Psoas muscle (tissue), 8 donors: ENCODE results near the gene TANC1. TPM values are rescaled to one million over a fixed set of nuclear protein-coding genes. Genes with fewer than 3 reads are reported as not detected.

Experiments
- ATAC-seq, 4 donors: fragments of 200-7000 bp; cut with Tn5 transposase; one replicate each; pipeline ENCODE4 v1.9.1; 2020; ENCODE audit warnings: moderate library complexity in 3 of 4, mild to moderate bottlenecking in 2 of 4
- DNase-seq, 2 donors: peaks; one replicate each; pipeline ENCODE4 v3.0.0-alpha.2; 2020
- H3K27ac ChIP-seq: fragments of 200-600 bp; one replicate; pipeline ENCODE4 v1.8.0; 2022
- H3K27me3 ChIP-seq, 3 donors: fragments of 200-600 bp in 1 of 3; one replicate each; pipeline versions ENCODE4 v1.6.1 to v1.8.0; 2013 to 2022; ENCODE audit warnings: low read length in 2 of 3, mild to moderate bottlenecking in 2 of 3, moderate library complexity in 1 of 3; ENCODE audit not compliant: insufficient read depth in 3 of 3
- H3K36me3 ChIP-seq, 2 donors: fragments of 200-600 bp in 1 of 2; one replicate each; pipeline versions ENCODE4 v1.6.1 to v1.8.0; 2013 to 2022; ENCODE audit warnings: low read depth in 1 of 2, mild to moderate bottlenecking in 1 of 2, moderate library complexity in 1 of 2; ENCODE audit not compliant: insufficient read depth in 1 of 2
- H3K4me1 ChIP-seq: fragments of 200-600 bp; one replicate; pipeline ENCODE4 v1.8.0; 2022
- H3K4me3 ChIP-seq: fragments of 200-600 bp; one replicate; pipeline ENCODE4 v1.8.0; 2022; ENCODE audit warnings: mild to moderate bottlenecking
- H3K9me3 ChIP-seq: fragments of 200-600 bp; one replicate; pipeline ENCODE4 v1.8.0; 2022
- CTCF ChIP-seq: fragments of 200-600 bp; IDR thresholded peaks from one replicate; pipeline ENCODE4 v1.8.0; 2022; ENCODE audit warnings: antibody characterized with exemption
- WGBS, 3 donors: extraction: QIAGEN DNeasy Blood & Tissue Kit; methylation state at CpG; one replicate each; pipeline versions ENCODE4 v1.1.6 to v1.1.7; 2013; 5-methylcytosine and 5-hydroxymethylcytosine counted together
- intact Hi-C, 2 donors: fragments of 100-400 bp; cut with DNase I; formaldehyde crosslinking; loops; one replicate each; pipeline versions ENCODE4 v1.11.0 to v1.14.2; 2022
- polyA plus RNA-seq, 3 donors: library from polyadenylated mRNA; stranded (reverse); fragments of 200-250 nt; gene quantifications; one replicate each; pipeline ENCODE4 v1.2.3, GENCODE V29; 2013
- total RNA-seq, 4 donors: library from RNA; stranded (reverse); fragmentation: NEBNext Ultra II Directional in 2 of 4; extraction: Animal tissue kit (Norgen Biotek cat#: 25700) in 2 of 4; gene quantifications; one replicate each; pipeline versions ENCODE4 v1.2.1 to v1.2.4, GENCODE V29; 2021 to 2023
- donor health status: healthy with polysubstance abuse.
- donor health status: DM: no; HTN: no; CAD: no; lungs with moderate emphysema.
- donor health status: Bipolar disorder and iron deficiency.
- donor health status: healthy.
- donor health status: DM: yes; HTN: yes; CAD: no.
- donor health status: DM: no; HTN: no; CAD: no.
- donor health status: DM: no; HTN: no; CAD: no.
- donor health status: DM: yes; HTN: yes; CAD: no.

TANC1 gene
- total and polyA plus RNA-seq, 7 donors: 1.9 to 7.5 (median 3.2) TPM

GRCh38 chr2:159168707-159169106 is 200.3 kb downstream of the TANC1 start:
- H3K4me1 ChIP-seq: no peaks in the 10 kb centered on the region
- intact Hi-C loops: no loop called here
- H3K36me3 ChIP-seq: peaks cover 0 to 5% of the 10 kb centered on the region in 2 donors
- no peak overlapping the region for H3K4me3 ChIP-seq
- H3K27ac ChIP-seq: no peak overlapping the region
- no peak for ATAC-seq
- no peak for TF ChIP-seq CTCF
- no peaks in the 10 kb centered on the region for H3K27me3 ChIP-seq
- 64 to 81% (median 79%) methylated on average over 1 of the region's 1 CpG for WGBS, 3 donors
- no peaks in the 10 kb centered on the region for H3K9me3 ChIP-seq
- no peak for DNase-seq

- H3K36me3 ChIP-seq: peaks cover 0 to 5% of the 10 kb centered on the region in 2 donors
- no peak for DNase-seq
- no peak for ATAC-seq
- no peaks in the 10 kb centered on the region for H3K4me1 ChIP-seq
- intact Hi-C loops: no loop called here
- 85 to 87% (median 86%) methylated on average over 6 of the region's 6 CpGs for WGBS, 3 donors
- H3K9me3 ChIP-seq: no peaks in the 10 kb centered on the region
- no peak overlapping the region for H3K27ac ChIP-seq
- no peak for TF ChIP-seq CTCF
- no peak overlapping the region for H3K4me3 ChIP-seq
- H3K27me3 ChIP-seq: no peaks in the 10 kb centered on the region
These were observed 200.7 kb downstream of the TANC1 start for GRCh38 chr2:159169187-159169586.

GRCh38 chr2:159172403-159172802 is 204.0 kb downstream of the TANC1 start:
- H3K27me3 ChIP-seq: no peaks in the 10 kb centered on the region
- no peak for DNase-seq
- H3K36me3 ChIP-seq: peaks cover 0 to 5% of the 10 kb centered on the region in 2 donors
- no peaks in the 10 kb centered on the region for H3K4me1 ChIP-seq
- no peak for ATAC-seq
- no peak overlapping the region for H3K4me3 ChIP-seq
- H3K27ac ChIP-seq: no peak overlapping the region
- intact Hi-C loops: no loop called here
- no peaks in the 10 kb centered on the region for H3K9me3 ChIP-seq
- WGBS, 3 donors: 64 to 71% (median 69%) methylated on average over 3 of the region's 3 CpGs
- TF ChIP-seq CTCF: no peak

GRCh38 chr2:159174759-159175158 is 206.3 kb downstream of the TANC1 start:
- TF ChIP-seq CTCF: no peak
- ATAC-seq: no peak

GRCh38 chr2:159175182-159175581 is 206.7 kb downstream of the TANC1 start:
- Histone ChIP-seq H3K4me3 (no peak overlapping the region), H3K9me3 (no peaks in the 10 kb centered on the region), H3K27me3 (no peaks in the 10 kb centered on the region), H3K4me1 (no peaks in the 10 kb centered on the region), H3K27ac (no peak overlapping the region), H3K36me3 (peaks cover 0 to 12% of the 10 kb centered on the region in 2 donors)
- no peak for DNase-seq
- 85 to 97% (median 88%) methylated on average over 6 of the region's 6 CpGs for WGBS, 3 donors
- no peak for ATAC-seq
- intact Hi-C loops: no loop called here
- no peak for TF ChIP-seq CTCF

More at GRCh38 chr2:159174759-159175158, 206.3 kb downstream of the TANC1 start:
- Histone ChIP-seq H3K4me1 (no peaks in the 10 kb centered on the region), H3K9me3 (no peaks in the 10 kb centered on the region), H3K4me3 (no peak overlapping the region), H3K27ac (no peak overlapping the region), H3K36me3 (peaks cover 0 to 12% of the 10 kb centered on the region in 2 donors), H3K27me3 (no peaks in the 10 kb centered on the region)
- 91 to 94% (median 93%) methylated on average over 9 of the region's 9 CpGs for WGBS, 3 donors
- intact Hi-C loops: no loop called here
- no peak for DNase-seq
